Neural cell (in vitro differentiated cells): ENCODE measurements around the gene PBX1. TPM values are rescaled to one million over a fixed set of nuclear protein-coding genes. Genes with fewer than 3 reads are reported as not detected.

Experiments used
- H2AFZ ChIP-seq: fragments of 200-600, 300-800 bp; sonication (generic), shearing (Covaris generic); 2 replicates; pipeline ENCODE4 v1.6.0; 2014; ENCODE audit warnings: low read depth, mild to moderate bottlenecking, antibody characterized with exemption, low read length, moderate library complexity
- H3F3A ChIP-seq: fragments of 200-600 bp; shearing (Covaris generic); 2 replicates; pipeline ENCODE4 v1.6.1; 2016; ENCODE audit warnings: mild to moderate bottlenecking, moderate library complexity, mixed read lengths, antibody characterized with exemption, low read length; ENCODE audit not compliant: insufficient read depth, poor library complexity, severe bottlenecking
- H3K27ac ChIP-seq: fragments of 200-600, 300-800 bp; sonication (generic), shearing (Covaris generic); 2 replicates; pipeline ENCODE4 v1.5.1; 2014; ENCODE audit warnings: mild to moderate bottlenecking, low read length, moderate library complexity
- H3K27me3 ChIP-seq: fragments of 300-800, 200-600 bp; sonication (generic), shearing (Covaris generic); 2 replicates; pipeline ENCODE4 v1.6.0; 2014; ENCODE audit warnings: mild to moderate bottlenecking, low read depth, low read length, moderate library complexity; ENCODE audit not compliant: insufficient read depth
- H3K36me3 ChIP-seq: fragments of 300-800, 200-600 bp; sonication (generic), shearing (Covaris generic); 2 replicates; pipeline ENCODE4 v1.5.1; 2014; ENCODE audit warnings: mild to moderate bottlenecking, antibody characterized with exemption, low read length, moderate library complexity; ENCODE audit not compliant: insufficient read depth
- H3K4me2 ChIP-seq: fragments of 300-800, 200-600 bp; sonication (generic), shearing (Covaris generic); 2 replicates; pipeline ENCODE4 v1.6.0; 2014; ENCODE audit warnings: mild to moderate bottlenecking, low read length
- H3K4me3 ChIP-seq: fragments of 300-800, 200-600 bp; sonication (generic), shearing (Covaris generic); 2 replicates; pipeline ENCODE4 v1.5.1; 2014; ENCODE audit warnings: mild to moderate bottlenecking, low read length, moderate library complexity
- H3K79me2 ChIP-seq: fragments of 200-600 bp; shearing (Covaris generic); replicated peaks from 2 replicates; pipeline ENCODE4 v1.6.0; 2014; ENCODE audit warnings: mild to moderate bottlenecking, low read length, moderate library complexity; ENCODE audit not compliant: insufficient read depth
- H3K9ac ChIP-seq: fragments of 300-800, 200-600 bp; sonication (generic), shearing (Covaris generic); 2 replicates; pipeline ENCODE4 v1.6.1; 2016; ENCODE audit warnings: mild to moderate bottlenecking, low read length, mixed read lengths
- H3K9me2 ChIP-seq: fragments of 200-600 bp; shearing (Covaris generic); 2 replicates; pipeline ENCODE4 v1.6.1; 2016; ENCODE audit warnings: mild to moderate bottlenecking, low read length, mixed read lengths; ENCODE audit not compliant: insufficient read depth
- H3K9me3 ChIP-seq: fragments of 200-600, 300-800 bp; sonication (generic), shearing (Covaris generic); 2 replicates; pipeline ENCODE4 v1.6.1; 2016; ENCODE audit warnings: mild to moderate bottlenecking, mixed run types, low read length, moderate library complexity, mixed read lengths
- H4K20me1 ChIP-seq: fragments of 200-600 bp; shearing (Covaris generic); 2 replicates; pipeline ENCODE4 v1.6.1; 2016; ENCODE audit warnings: mild to moderate bottlenecking, mixed run types; ENCODE audit not compliant: insufficient read depth
- CTCF ChIP-seq: fragments of 450-650 bp; IDR thresholded peaks from 2 replicates; pipeline ENCODE4 v1.5.1; 2014; ENCODE audit warnings: antibody characterized with exemption, mild to moderate bottlenecking, moderate library complexity; ENCODE audit not compliant: poor library complexity, severe bottlenecking
- EP300 ChIP-seq: fragments of 450-650 bp; conservative IDR thresholded peaks from 2 replicates; pipeline ENCODE4 v1.6.1; 2014; ENCODE audit warnings: antibody characterized with exemption, mild to moderate bottlenecking, moderate library complexity; ENCODE audit not compliant: poor library complexity, severe bottlenecking
- EZH2 ChIP-seq: fragments of 200-600, 300-800 bp; shearing (Covaris generic), sonication (generic); IDR thresholded peaks from 2 replicates; pipeline ENCODE4 v1.6.1; 2014; ENCODE audit warnings: antibody characterized with exemption, low read length, borderline replicate concordance, mild to moderate bottlenecking; ENCODE audit not compliant: insufficient read depth, poor library complexity, severe bottlenecking
- MXI1 ChIP-seq: fragments of 450-650 bp; conservative IDR thresholded peaks from 2 replicates; pipeline ENCODE4 v1.6.1; 2014; ENCODE audit warnings: antibody characterized with exemption, mild to moderate bottlenecking; ENCODE audit not compliant: poor library complexity, severe bottlenecking
- POLR2AphosphoS5 ChIP-seq: IDR thresholded peaks from 2 replicates; pipeline ENCODE4 v1.6.1; 2012
- RAD21 ChIP-seq: fragments of 450-650 bp; conservative IDR thresholded peaks from 2 replicates; pipeline ENCODE4 v1.6.1; 2014; ENCODE audit warnings: antibody characterized with exemption, mild to moderate bottlenecking, moderate library complexity
- REST ChIP-seq: IDR thresholded peaks from 2 replicates; pipeline ENCODE4 v1.6.1; 2012; ENCODE audit warnings: borderline replicate concordance
- SMC3 ChIP-seq: fragments of 450-650 bp; conservative IDR thresholded peaks from 2 replicates; pipeline ENCODE4 v1.6.1; 2014; ENCODE audit warnings: antibody characterized with exemption, mild to moderate bottlenecking, moderate library complexity; ENCODE audit not compliant: poor library complexity
- TAF1 ChIP-seq: IDR thresholded peaks from 2 replicates; pipeline ENCODE4 v1.6.1; 2012; ENCODE audit warnings: low read depth
- polyA plus RNA-seq: library from polyadenylated mRNA; depleted of rRNA; stranded (reverse); fragments of >200 nt; gene quantifications from 2 replicates; pipeline ENCODE4 v1.2.3, GENCODE V29; 2014

PBX1 gene
- polyA plus RNA-seq, 1 donor from 2014 or later = 42.4 TPM

- H4K20me1 ChIP-seq = no peaks in the 10 kb centered on the region
- no peak overlapping the region for H2AFZ ChIP-seq
- H3K9ac ChIP-seq = peak overlapping the region; percentile 62
- no peaks in the 10 kb centered on the region for H3K9me2 ChIP-seq
- H3K36me3 ChIP-seq = no peaks in the 10 kb centered on the region
- H3F3A ChIP-seq = peaks cover 9% of the 10 kb centered on the region
- H3K9me3 ChIP-seq = no peaks in the 10 kb centered on the region
- peaks cover 78% of the 10 kb centered on the region for H3K79me2 ChIP-seq
- peak overlapping the region; percentile 56 for H3K4me3 ChIP-seq
- no peak for TF ChIP-seq TAF1
- TF ChIP-seq SMC3 = no peak
- TF ChIP-seq RAD21 = peak; percentile 38
- peak; percentile 68 for TF ChIP-seq POLR2AphosphoS5
- peak; percentile 60 for TF ChIP-seq REST
- TF ChIP-seq EZH2 = no peak
- TF ChIP-seq MXI1 = peak; percentile 48
- TF ChIP-seq CTCF = no peak
- TF ChIP-seq EP300 = peak; percentile 82
- H3K27me3 ChIP-seq = no peaks in the 10 kb centered on the region
- peak overlapping the region; percentile 88 for H3K27ac ChIP-seq
- peak overlapping the region; percentile 72 for H3K4me2 ChIP-seq
Measured at GRCh38 chr1:164699815-164700491, 141.0 kb downstream of the PBX1 start.

GRCh38 chr1:164700683-164701082 is 141.7 kb downstream of the PBX1 start:
- Histone ChIP-seq H3K9me2 (no peaks in the 10 kb centered on the region), H3K4me3 (peak overlapping the region; percentile 56), H3K9ac (peak overlapping the region; percentile 62), H3K79me2 (peaks cover 79% of the 10 kb centered on the region), H2AFZ (no peak overlapping the region), H4K20me1 (no peaks in the 10 kb centered on the region), H3F3A (peaks cover 13% of the 10 kb centered on the region), H3K36me3 (no peaks in the 10 kb centered on the region), H3K4me2 (peak overlapping the region; percentile 9), H3K27me3 (no peaks in the 10 kb centered on the region), H3K27ac (peak overlapping the region; percentile 88), H3K9me3 (no peaks in the 10 kb centered on the region)
- TF ChIP-seq EP300 = no peak
- no peak for TF ChIP-seq CTCF
- TF ChIP-seq TAF1 = no peak
- TF ChIP-seq RAD21 = no peak
- TF ChIP-seq MXI1 = no peak
- no peak for TF ChIP-seq REST
- no peak for TF ChIP-seq SMC3
- no peak for TF ChIP-seq POLR2AphosphoS5
- TF ChIP-seq EZH2 = no peak
